ENCODE results near the gene GNS. TPM values are rescaled to one million over a fixed set of nuclear protein-coding genes. Genes with fewer than 3 reads are reported as not detected.
A peak's percentile ranks its signal among the peaks of the same experiment; 100 is the strongest.

Gene GNS
- total RNA-seq, 1 experiment from 2014 or later, result 26.0 TPM

GRCh38 chr12:64737539-64737938 is 21.7 kb downstream of the GNS start:
- no peak overlapping the region for H4K5ac ChIP-seq (ENCODE audit: insufficient read length, low read depth, low read length)
- Mint-ChIP-seq H3K36me3 (ENCODE audit: insufficient read depth in 1 of 3, low read depth in 3 of 3) (peaks cover 16 to 72% (median 67%) of the 10 kb centered on the region in 3 experiments; a peak in 6 of 7 replicates), H3K27me3 (ENCODE audit: low read depth) (no peaks in the 10 kb centered on the region), H3K4me3 (no peak overlapping the region), H3K4me1 (no peaks in the 10 kb centered on the region), H3K9me3 (no peaks in the 10 kb centered on the region), H3K27ac (peak overlapping the region in 2 of 3 experiments; percentile 18 to 76; a peak in 4 of 7 replicates)
- H4K91ac ChIP-seq (ENCODE audit: insufficient read length, low read depth, low read length), result no peak overlapping the region
- no peak overlapping the region for H2BK5ac ChIP-seq (ENCODE audit: insufficient read length, low read length)
- no peak for TF ChIP-seq CTCF (conservative IDR thresholded peaks at IDR 0.05)
- H3K9me3 ChIP-seq (ENCODE audit: control insufficient read depth, low read depth, low read length), result no peaks in the 10 kb centered on the region
- no peak overlapping the region for H2BK12ac ChIP-seq (ENCODE audit: insufficient read length, low read depth, low read length)
- no CpG with 5 or more reads among the region's 1 CpG for WGBS (ENCODE audit: extremely low coverage, insufficient read length, low lambda C conversion rate)
- H3K18ac ChIP-seq (ENCODE audit: insufficient read length, low read depth, low read length), result no peak overlapping the region
- no peak overlapping the region for H3K56ac ChIP-seq (ENCODE audit: insufficient read length, low read depth, low read length)
- no peak overlapping the region for H3K4ac ChIP-seq (ENCODE audit: low read depth, low read length)
- H3K4me1 ChIP-seq (ENCODE audit: insufficient read depth, low read length), result no peaks in the 10 kb centered on the region
- H3K14ac ChIP-seq (ENCODE audit: insufficient read depth, low read length), result no peak overlapping the region
- no peak overlapping the region for H4K8ac ChIP-seq (replicated peaks; ENCODE audit: insufficient read length, low read depth, low read length)
- no peak overlapping the region for H3K23ac ChIP-seq (ENCODE audit: insufficient read length, low read depth, low read length)
- H3K27ac ChIP-seq (ENCODE audit: insufficient read length, low read depth, low read length), result no peak overlapping the region
- no peaks in the 10 kb centered on the region for H3K27me3 ChIP-seq (ENCODE audit: insufficient read depth, low read length)
- H2AFZ ChIP-seq (ENCODE audit: low read length), result no peak overlapping the region
- H3K9ac ChIP-seq (ENCODE audit: extremely low read depth, insufficient read length, low read length), result no peak overlapping the region
- no peak overlapping the region for H3T11ph ChIP-seq (ENCODE audit: low read length)
- H3K23me2 ChIP-seq (ENCODE audit: insufficient read length, low read depth, low read length, poor library complexity, severe bottlenecking), result no peaks in the 10 kb centered on the region
- no peak overlapping the region for H3K4me2 ChIP-seq (ENCODE audit: insufficient read depth, insufficient read length, low read length)
- H4K20me1 ChIP-seq (ENCODE audit: control insufficient read depth, insufficient read depth, insufficient read length), result no peaks in the 10 kb centered on the region
- no peak overlapping the region for H2BK20ac ChIP-seq (ENCODE audit: low read depth, low read length, poor library complexity, severe bottlenecking)
- H2BK120ac ChIP-seq (ENCODE audit: low read depth, low read length, poor library complexity, severe bottlenecking), result no peak overlapping the region
- no peak overlapping the region for H2AK5ac ChIP-seq (ENCODE audit: insufficient read length, low read length)
- no peaks in the 10 kb centered on the region for H3K79me2 ChIP-seq (ENCODE audit: insufficient read depth, low read length)
- H2BK15ac ChIP-seq (ENCODE audit: low read depth, low read length), result no peak overlapping the region
- DNase-seq, result no peak
- no peaks in the 10 kb centered on the region for H3K79me1 ChIP-seq (ENCODE audit: insufficient read depth, low read depth, low read length, poor library complexity, severe bottlenecking)
